Measurements from ENCODE around the gene NUDT6. TPM values are rescaled to one million over a fixed set of nuclear protein-coding genes. Genes with fewer than 3 reads are reported as not detected.
"Not testable (repeated sequence)": the region's sequence is repeated elsewhere in the genome, so short reads cannot be mapped to it uniquely, and the experiment has no call there.

The NUDT6 gene
- total RNA-seq, 4 donors from 2014 or later: 3.0 to 6.5 (median 5.6) TPM

GRCh38 chr4:122953924-122954323 lies 31.5 kb upstream of the NUDT6 start:
- Histone ChIP-seq H3K9me3 (no peaks in the 10 kb centered on the region), H3K36me3 (peaks cover 22 to 63% (median 46%) of the 10 kb centered on the region in 4 donors), H3K4me3 (no peak overlapping the region), H3K27me3 (no peaks in the 10 kb centered on the region), H3K4me1 (peaks cover 0 to 11% (median 0%) of the 10 kb centered on the region in 4 donors), H3K27ac (replicated peaks in 1 of 4) (no peak overlapping the region)
- no peak for DNase-seq (ENCODE audit: extremely low spot score)
- WGBS: 100% methylated on average over 3 of the region's 3 CpGs
- TF ChIP-seq EP300 (IDR thresholded peaks at IDR 0.05): no peak
- TF ChIP-seq POLR2AphosphoS5 (IDR thresholded peaks at IDR 0.05): no peak
- no peak for TF ChIP-seq POLR2A (IDR thresholded peaks at IDR 0.05; ENCODE audit: low read depth)
- TF ChIP-seq CTCF (IDR thresholded peaks at IDR 0.05): no peak
- intact Hi-C loops (cut with DNase I): no loop called here

- WGBS: 98% methylated on average over 4 of the region's 4 CpGs
- intact Hi-C loops (cut with DNase I): no loop called here
These were observed 29.6 kb upstream of the NUDT6 start for GRCh38 chr4:122952028-122952427.

GRCh38 chr4:122948671-122949070 lies 26.3 kb upstream of the NUDT6 start:
- H3K9me3 ChIP-seq: no peaks in the 10 kb centered on the region
- H3K4me3 ChIP-seq: no peak overlapping the region
- no peak overlapping the region for H3K27ac ChIP-seq (replicated peaks in 1 of 4)
- TF ChIP-seq EP300 (IDR thresholded peaks at IDR 0.05) (no peak), POLR2AphosphoS5 (IDR thresholded peaks at IDR 0.05) (no peak), CTCF (IDR thresholded peaks at IDR 0.05) (no peak), POLR2A (IDR thresholded peaks at IDR 0.05; ENCODE audit: low read depth) (no peak)
- no peak for DNase-seq (ENCODE audit: extremely low spot score)
- no peaks in the 10 kb centered on the region for H3K4me1 ChIP-seq
- H3K27me3 ChIP-seq: no peaks in the 10 kb centered on the region
- peaks cover 41 to 84% (median 64%) of the 10 kb centered on the region in 4 donors for H3K36me3 ChIP-seq
- WGBS: over 99% methylated on average over 4 of the region's 4 CpGs
- intact Hi-C loops (cut with DNase I): no loop called here

More at GRCh38 chr4:122952028-122952427, 29.6 kb upstream of the NUDT6 start:
- no peaks in the 10 kb centered on the region for H3K9me3 ChIP-seq
- no peak overlapping the region for H3K27ac ChIP-seq (replicated peaks in 1 of 4)
- no peak overlapping the region for H3K4me3 ChIP-seq
- no peaks in the 10 kb centered on the region for H3K27me3 ChIP-seq
- DNase-seq (ENCODE audit: extremely low spot score): no peak
- TF ChIP-seq POLR2AphosphoS5 (IDR thresholded peaks at IDR 0.05): no peak
- no peak for TF ChIP-seq CTCF (IDR thresholded peaks at IDR 0.05)
- TF ChIP-seq EP300 (IDR thresholded peaks at IDR 0.05): no peak
- no peak for TF ChIP-seq POLR2A (IDR thresholded peaks at IDR 0.05; ENCODE audit: low read depth)
- H3K4me1 ChIP-seq: no peaks in the 10 kb centered on the region
- peaks cover 29 to 82% (median 64%) of the 10 kb centered on the region in 4 donors for H3K36me3 ChIP-seq

GRCh38 chr4:122946142-122946541 lies 23.7 kb upstream of the NUDT6 start:
- Histone ChIP-seq H3K36me3 (peaks cover 28 to 59% (median 43%) of the 10 kb centered on the region in 4 donors), H3K27ac (replicated peaks in 1 of 4) (no peak overlapping the region), H3K4me1 (no peaks in the 10 kb centered on the region), H3K9me3 (no peaks in the 10 kb centered on the region), H3K4me3 (no peak overlapping the region), H3K27me3 (no peaks in the 10 kb centered on the region)
- DNase-seq (ENCODE audit: extremely low spot score): no peak
- TF ChIP-seq POLR2A (IDR thresholded peaks at IDR 0.05; ENCODE audit: low read depth): no peak
- no peak for TF ChIP-seq CTCF (IDR thresholded peaks at IDR 0.05)
- no peak for TF ChIP-seq POLR2AphosphoS5 (IDR thresholded peaks at IDR 0.05)
- TF ChIP-seq EP300 (IDR thresholded peaks at IDR 0.05): no peak
- 97% methylated on average over 1 of the region's 1 CpG for WGBS
- intact Hi-C loops (cut with DNase I): no loop called here

- H3K9me3 ChIP-seq; intact Hi-C loops (cut with DNase I); H3K4me1 ChIP-seq; DNase-seq (ENCODE audit: extremely low spot score); H3K4me3 ChIP-seq; H3K27me3 ChIP-seq; H3K27ac ChIP-seq (replicated peaks in 1 of 4): not testable (repeated sequence)
- H3K36me3 ChIP-seq: peaks cover 28 to 49% (median 34%) of the 10 kb centered on the region in 4 donors
- WGBS: 100% methylated on average over 8 of the region's 17 CpGs
These were observed 22.7 kb upstream of the NUDT6 start for GRCh38 chr4:122945136-122945535.

Measured in esophagus muscularis mucosa (tissue), 4 donors.